Measurements from ENCODE around the gene ACACA.

The ACACA gene

GRCh38 chr17:37060094-37060493 lies 346.5 kb downstream of the ACACA start:
- no peak for DNase-seq

- DNase-seq = no peak
These were observed 347.1 kb downstream of the ACACA start for GRCh38 chr17:37059493-37059892.

GRCh38 chr17:37056622-37057021 lies 350.0 kb downstream of the ACACA start:
- no peak for DNase-seq

GRCh38 chr17:37054894-37055293 lies 351.7 kb downstream of the ACACA start:
- no peak for DNase-seq

- no peak for DNase-seq
These were observed 354.2 kb downstream of the ACACA start for GRCh38 chr17:37052450-37052849.

GRCh38 chr17:37051833-37052232 lies 354.8 kb downstream of the ACACA start:
- no peak for DNase-seq

- DNase-seq = no peak
These were observed 355.3 kb downstream of the ACACA start for GRCh38 chr17:37051381-37051780.

- no peak for DNase-seq
These were observed 355.7 kb downstream of the ACACA start for GRCh38 chr17:37050920-37051319.

GRCh38 chr17:37048811-37049210 lies 357.8 kb downstream of the ACACA start:
- DNase-seq = no peak

GRCh38 chr17:37047631-37048104 lies 359.0 kb downstream of the ACACA start:
- DNase-seq = peak; percentile 80

- no peak for DNase-seq
These were observed 361.2 kb downstream of the ACACA start for GRCh38 chr17:37045351-37045922.

- DNase-seq = no peak
These were observed 363.4 kb downstream of the ACACA start for GRCh38 chr17:37043201-37043600.

- DNase-seq = no peak
These were observed 364.7 kb downstream of the ACACA start for GRCh38 chr17:37041932-37042331.

- no peak for DNase-seq
These were observed 367.4 kb downstream of the ACACA start for GRCh38 chr17:37039269-37039668.

- DNase-seq = no peak
These were observed 369.0 kb downstream of the ACACA start for GRCh38 chr17:37037590-37038155.
